ENCODE data around the gene RAPGEF6.

GRCh38 chr5:131505237-131505908 is 129.7 kb downstream of the RAPGEF6 start:
- TF ChIP-seq, protein P1, sequence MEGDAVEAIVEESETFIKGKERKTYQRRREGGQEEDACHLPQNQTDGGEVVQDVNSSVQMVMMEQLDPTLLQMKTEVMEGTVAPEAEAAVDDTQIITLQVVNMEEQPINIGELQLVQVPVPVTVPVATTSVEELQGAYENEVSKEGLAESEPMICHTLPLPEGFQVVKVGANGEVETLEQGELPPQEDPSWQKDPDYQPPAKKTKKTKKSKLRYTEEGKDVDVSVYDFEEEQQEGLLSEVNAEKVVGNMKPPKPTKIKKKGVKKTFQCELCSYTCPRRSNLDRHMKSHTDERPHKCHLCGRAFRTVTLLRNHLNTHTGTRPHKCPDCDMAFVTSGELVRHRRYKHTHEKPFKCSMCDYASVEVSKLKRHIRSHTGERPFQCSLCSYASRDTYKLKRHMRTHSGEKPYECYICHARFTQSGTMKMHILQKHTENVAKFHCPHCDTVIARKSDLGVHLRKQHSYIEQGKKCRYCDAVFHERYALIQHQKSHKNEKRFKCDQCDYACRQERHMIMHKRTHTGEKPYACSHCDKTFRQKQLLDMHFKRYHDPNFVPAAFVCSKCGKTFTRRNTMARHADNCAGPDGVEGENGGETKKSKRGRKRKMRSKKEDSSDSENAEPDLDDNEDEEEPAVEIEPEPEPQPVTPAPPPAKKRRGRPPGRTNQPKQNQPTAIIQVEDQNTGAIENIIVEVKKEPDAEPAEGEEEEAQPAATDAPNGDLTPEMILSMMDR (IDR thresholded peaks at IDR 0.05; ENCODE audit: low read depth, low read length, poor library complexity, severe bottlenecking): no peak
- no peak for TF ChIP-seq EZH2phosphoT487 (IDR thresholded peaks at IDR 0.05; ENCODE audit: borderline replicate concordance, low read length)
